MCF 10A (cell line): ENCODE results near the gene QRICH2. TPM values are rescaled to one million over a fixed set of nuclear protein-coding genes. Genes with fewer than 3 reads are reported as not detected.

ENCODE experiments used
- BruUV-seq: library from RNA; stranded (reverse); fragments of 400-500 nt; replicated peaks from 2 replicates; lab custom pipeline; 2021; lab: Mats Ljungman, UMichigan
- CTCF ChIA-PET: fragments of 300-600 bp; sonication (Branson Sonifier 250); formaldehyde crosslinking; extraction: SDS; loops from one replicate; lab custom pipeline; 2021; ENCODE audit warnings: antibody characterized with exemption, inconsistent platforms; lab: Yijun Ruan, JAX
- POLR2A ChIA-PET: fragments of 300-600, 350-650 bp; sonication (Branson Sonifier 250); formaldehyde crosslinking; extraction: SDS; loops from one replicate; lab custom pipeline; 2020; ENCODE audit warnings: antibody characterized with exemption, inconsistent platforms; lab: Yijun Ruan, JAX
- DNase-seq: peaks from one replicate; pipeline ENCODE4 v3.0.0-alpha.2; 2018; ENCODE audit not compliant: unreplicated experiment
- H3K27ac Mint-ChIP-seq: one replicate; pipeline ENCODE4 v1.8.0; 2022; ENCODE audit warnings: mild to moderate bottlenecking, low read depth, mixed read lengths; ENCODE audit not compliant: unreplicated experiment
- H3K27me3 Mint-ChIP-seq: one replicate; pipeline ENCODE4 v1.8.0; 2022; ENCODE audit warnings: mixed read lengths; ENCODE audit not compliant: insufficient read depth, unreplicated experiment
- H3K36me3 Mint-ChIP-seq: one replicate; pipeline ENCODE4 v1.8.0; 2022; ENCODE audit warnings: mild to moderate bottlenecking, moderate library complexity, mixed read lengths; ENCODE audit not compliant: insufficient read depth, unreplicated experiment
- H3K4me1 Mint-ChIP-seq: one replicate; pipeline ENCODE4 v1.8.0; 2022; ENCODE audit warnings: mixed read lengths; ENCODE audit not compliant: insufficient read depth, unreplicated experiment
- H3K4me3 Mint-ChIP-seq: one replicate; pipeline ENCODE4 v1.8.0; 2022; ENCODE audit warnings: mild to moderate bottlenecking, moderate library complexity, mixed read lengths; ENCODE audit not compliant: unreplicated experiment
- H3K9me3 Mint-ChIP-seq: one replicate; pipeline ENCODE4 v1.8.0; 2022; ENCODE audit warnings: mixed read lengths; ENCODE audit not compliant: unreplicated experiment
- CTCF ChIP-seq: fragments of 200-600 bp; IDR thresholded peaks from one replicate; pipeline ENCODE4 v1.8.0; 2022; ENCODE audit warnings: antibody characterized with exemption, mild to moderate bottlenecking; ENCODE audit not compliant: unreplicated experiment
- intact Hi-C: fragments of 100-400 bp; cut with micrococcal nuclease; formaldehyde crosslinking; loops from 2 replicates; pipeline ENCODE4 v1.14.1; 2022
- total RNA-seq: library from RNA; stranded (reverse); gene quantifications from 2 replicates; pipeline ENCODE4 v1.2.3, GENCODE V29; 2022

QRICH2 gene
- total RNA-seq, 1 experiment from 2014 or later, result 0.56 TPM

- intact Hi-C loops, result no loop called here
Measured at GRCh38 chr17:76238847-76239537, 69.1 kb downstream of the QRICH2 start.

GRCh38 chr17:76237859-76238313 lies 70.2 kb downstream of the QRICH2 start:
- Mint-ChIP-seq H3K27ac (no peak overlapping the region), H3K36me3 (no peaks in the 10 kb centered on the region), H3K4me1 (peaks cover 6% of the 10 kb centered on the region), H3K27me3 (peaks cover 10% of the 10 kb centered on the region), H3K9me3 (no peaks in the 10 kb centered on the region), H3K4me3 (no peak overlapping the region)
- intact Hi-C loops, result no loop called here
- ChIA-PET POLR2A (interaction anchor here (2.4 kb wide), 1 partner anchor 27 kb away, joined by 10 read pairs; the partner anchor contains the start of gene UBALD2), CTCF (interaction anchor here (0.8 kb wide), 1 partner anchor 56 kb away, joined by 5 read pairs; no protein-coding TSS in a partner anchor)
- DNase-seq, result peak; percentile 55
- TF ChIP-seq CTCF, result no peak
- BruUV-seq, result no TSS peak

More at GRCh38 chr17:76238847-76239537, 69.1 kb downstream of the QRICH2 start:
- CTCF ChIA-PET, result interaction anchor here (0.6 to 0.8 kb wide), 2 partner anchors 15 to 57 kb away, joined by 3 to 5 read pairs; no protein-coding TSS in a partner anchor
- no peak for TF ChIP-seq CTCF
- peaks cover 10% of the 10 kb centered on the region for H3K27me3 Mint-ChIP-seq
- DNase-seq, result no peak
- no peaks in the 10 kb centered on the region for H3K9me3 Mint-ChIP-seq
- H3K27ac Mint-ChIP-seq, result no peak overlapping the region
- peaks cover 6% of the 10 kb centered on the region for H3K4me1 Mint-ChIP-seq
- no TSS peak for BruUV-seq
- H3K4me3 Mint-ChIP-seq, result no peak overlapping the region
- POLR2A ChIA-PET, result interaction anchor here (2.4 kb wide), 1 partner anchor 26 kb away, joined by 10 read pairs; the partner anchor contains the start of gene UBALD2
- H3K36me3 Mint-ChIP-seq, result no peaks in the 10 kb centered on the region

- POLR2A ChIA-PET, result no interaction called here
- no peak for TF ChIP-seq CTCF
- Mint-ChIP-seq H3K9me3 (no peaks in the 10 kb centered on the region), H3K36me3 (no peaks in the 10 kb centered on the region), H3K4me1 (peaks cover 6% of the 10 kb centered on the region), H3K27me3 (peaks cover 10% of the 10 kb centered on the region), H3K4me3 (no peak overlapping the region), H3K27ac (no peak overlapping the region)
- intact Hi-C loops, result no loop called here
- CTCF ChIA-PET, result interaction anchor here (0.6 kb wide), 1 partner anchor 131 kb away, joined by 3 read pairs; no protein-coding TSS in a partner anchor
- no TSS peak for BruUV-seq
- no peak for DNase-seq
Measured at GRCh38 chr17:76236603-76237002, 71.5 kb downstream of the QRICH2 start.

- ChIA-PET CTCF (interaction anchor here (0.6 kb wide), 1 partner anchor 72 kb away, joined by 4 read pairs; no protein-coding TSS in a partner anchor), POLR2A (no interaction called here)
- Mint-ChIP-seq H3K27me3 (peaks cover 3% of the 10 kb centered on the region), H3K27ac (no peak overlapping the region), H3K9me3 (no peaks in the 10 kb centered on the region), H3K36me3 (no peaks in the 10 kb centered on the region), H3K4me3 (no peak overlapping the region), H3K4me1 (peaks cover 2% of the 10 kb centered on the region)
- no peak for DNase-seq
- no peak for TF ChIP-seq CTCF
- intact Hi-C loops, result no loop called here
- BruUV-seq, result no TSS peak
Measured at GRCh38 chr17:76235883-76236282, 72.2 kb downstream of the QRICH2 start.
